Ovary (tissue), 3 donors: ENCODE data around the gene CDC16.

Experiments used
- EP300 ChIP-seq: sonication (generic); formaldehyde crosslinking; IDR thresholded peaks from one replicate; pipeline ENCODE4 v1.6.1; 2017; ENCODE audit warnings: antibody characterized with exemption
- POLR2A ChIP-seq: fragments of 450-650 bp; IDR thresholded peaks from one replicate; pipeline ENCODE4 v1.6.1; 2017; ENCODE audit warnings: antibody characterized with exemption, mild to moderate bottlenecking, moderate library complexity
- TF ChIP-seq, protein P1 (sequence below), 3 donors: fragments of 450-650 bp in 2 of 3; fragments of 200-600 bp in 1 of 3; IDR thresholded peaks; one replicate each; pipeline versions ENCODE4 v1.5.1 to v1.8.0; 2016 to 2022; ENCODE audit warnings: antibody characterized with exemption in 3 of 3, mild to moderate bottlenecking in 1 of 3
- donor health status: DM: no; HTN: no; CAD: no.

DNA sequence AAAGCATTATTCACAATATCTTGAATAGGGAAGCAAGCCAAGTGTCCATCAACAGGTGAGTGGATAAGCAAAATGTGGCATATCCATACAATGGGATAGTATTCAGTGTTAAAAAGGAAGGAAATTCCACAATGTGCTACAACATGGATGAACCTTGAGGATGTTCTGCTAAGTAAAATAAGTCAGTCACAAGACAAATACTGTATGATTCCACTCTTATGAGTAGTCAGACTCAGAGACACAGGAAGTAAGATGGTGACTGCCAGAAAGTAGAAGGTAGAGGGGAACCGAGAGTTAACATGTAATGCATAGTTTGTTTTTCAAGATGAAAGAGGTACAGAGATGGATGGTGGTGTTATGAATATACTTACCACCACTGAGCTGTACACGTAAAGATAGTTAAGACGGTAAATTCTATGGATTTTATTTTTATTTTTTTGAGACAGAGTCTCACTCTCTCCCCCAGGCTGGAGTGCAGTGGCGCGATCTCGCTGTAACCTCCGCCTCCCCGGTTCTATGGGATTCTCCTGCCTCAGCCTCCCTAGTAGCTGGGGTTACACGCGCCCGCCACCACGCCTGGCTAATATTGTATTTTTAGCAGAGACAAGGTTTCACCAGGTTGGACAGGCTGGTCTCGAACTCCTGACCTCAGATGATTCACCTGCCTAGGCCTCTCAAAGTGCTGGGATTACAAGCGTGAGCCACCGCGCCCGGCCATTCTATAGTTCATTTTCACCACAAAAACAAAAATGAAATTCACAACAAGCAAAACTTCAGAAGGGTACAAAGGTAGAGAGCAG lies 78.6 kb downstream of the CDC16 start:
- TF ChIP-seq, protein P1, sequence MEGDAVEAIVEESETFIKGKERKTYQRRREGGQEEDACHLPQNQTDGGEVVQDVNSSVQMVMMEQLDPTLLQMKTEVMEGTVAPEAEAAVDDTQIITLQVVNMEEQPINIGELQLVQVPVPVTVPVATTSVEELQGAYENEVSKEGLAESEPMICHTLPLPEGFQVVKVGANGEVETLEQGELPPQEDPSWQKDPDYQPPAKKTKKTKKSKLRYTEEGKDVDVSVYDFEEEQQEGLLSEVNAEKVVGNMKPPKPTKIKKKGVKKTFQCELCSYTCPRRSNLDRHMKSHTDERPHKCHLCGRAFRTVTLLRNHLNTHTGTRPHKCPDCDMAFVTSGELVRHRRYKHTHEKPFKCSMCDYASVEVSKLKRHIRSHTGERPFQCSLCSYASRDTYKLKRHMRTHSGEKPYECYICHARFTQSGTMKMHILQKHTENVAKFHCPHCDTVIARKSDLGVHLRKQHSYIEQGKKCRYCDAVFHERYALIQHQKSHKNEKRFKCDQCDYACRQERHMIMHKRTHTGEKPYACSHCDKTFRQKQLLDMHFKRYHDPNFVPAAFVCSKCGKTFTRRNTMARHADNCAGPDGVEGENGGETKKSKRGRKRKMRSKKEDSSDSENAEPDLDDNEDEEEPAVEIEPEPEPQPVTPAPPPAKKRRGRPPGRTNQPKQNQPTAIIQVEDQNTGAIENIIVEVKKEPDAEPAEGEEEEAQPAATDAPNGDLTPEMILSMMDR (IDR thresholded peaks at IDR 0.05): no peak
- TF ChIP-seq POLR2A: no peak
- TF ChIP-seq EP300: no peak
